Stromal cell of bone marrow (primary cell): ENCODE measurements around the gene FAIM2.
A peak's percentile ranks its signal among the peaks of the same experiment; 100 is the strongest.

Source experiments
- DNase-seq: peaks from one replicate; pipeline ENCODE4 v3.0.0-alpha.2; 2012; ENCODE audit warnings: low read depth

FAIM2 gene

DNA sequence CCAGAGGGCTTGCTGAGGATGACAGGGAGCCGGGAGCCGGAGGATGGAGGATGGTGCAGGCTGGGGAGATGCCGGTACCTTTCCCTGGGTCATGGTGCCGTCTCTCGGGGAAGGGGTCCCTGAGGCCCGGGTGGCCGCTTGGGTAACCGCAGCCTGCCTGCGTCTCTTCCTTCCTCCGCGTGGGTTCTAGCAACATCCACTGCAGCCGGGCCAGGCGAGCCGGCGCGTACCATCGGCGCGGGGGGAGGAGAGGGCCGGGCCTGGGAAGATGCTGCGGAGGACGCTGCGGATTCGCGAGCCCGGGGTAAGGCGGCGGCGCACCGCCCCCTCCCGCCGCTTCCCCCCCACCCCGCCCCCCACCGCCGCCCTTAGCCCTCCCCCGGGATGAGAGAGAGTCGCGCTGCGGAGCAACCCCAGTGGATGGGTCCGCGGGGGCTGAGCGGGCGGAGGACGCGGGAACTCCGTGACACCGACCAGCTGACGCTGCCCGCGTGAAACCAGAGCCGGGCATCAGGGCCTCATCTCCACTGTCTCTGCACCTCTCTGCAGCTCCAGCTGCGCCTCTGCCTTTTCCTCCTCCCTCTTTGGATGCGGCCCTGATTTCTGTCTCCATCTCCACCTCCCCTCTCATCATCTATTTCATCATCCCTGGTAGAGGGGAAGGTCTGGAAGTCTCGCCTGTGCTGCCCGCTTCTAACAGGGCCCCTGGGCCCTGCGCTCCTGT is at the start of gene FAIM2:
Gene FAIM2, minus strand, starts transcription at position 201 of the 724 bp plus-strand sequence. Its CDS starts 108 bp downstream, at position 93.
- peak; percentile 29 for DNase-seq

DNA sequence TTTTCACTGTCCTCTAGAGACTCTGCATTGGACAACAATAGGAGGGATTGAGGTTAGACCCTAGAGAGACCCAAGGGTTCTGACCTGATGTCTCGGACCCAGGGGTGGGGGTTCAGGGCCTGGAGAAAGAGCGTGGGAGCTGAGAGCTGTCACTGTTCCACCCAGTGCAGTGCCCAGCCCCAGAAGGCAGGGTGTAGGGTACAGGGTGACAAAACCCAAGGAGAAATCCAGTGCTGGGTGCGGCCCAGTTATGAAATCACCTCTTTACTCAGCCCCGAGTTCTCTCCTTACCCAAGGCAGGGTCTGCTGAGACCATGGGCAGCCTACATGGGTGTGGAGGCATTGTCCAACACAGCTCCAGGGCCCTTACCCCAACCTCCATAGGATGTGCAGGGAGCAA is 49.5 kb upstream of the FAIM2 start:
- no peak for DNase-seq

DNA sequence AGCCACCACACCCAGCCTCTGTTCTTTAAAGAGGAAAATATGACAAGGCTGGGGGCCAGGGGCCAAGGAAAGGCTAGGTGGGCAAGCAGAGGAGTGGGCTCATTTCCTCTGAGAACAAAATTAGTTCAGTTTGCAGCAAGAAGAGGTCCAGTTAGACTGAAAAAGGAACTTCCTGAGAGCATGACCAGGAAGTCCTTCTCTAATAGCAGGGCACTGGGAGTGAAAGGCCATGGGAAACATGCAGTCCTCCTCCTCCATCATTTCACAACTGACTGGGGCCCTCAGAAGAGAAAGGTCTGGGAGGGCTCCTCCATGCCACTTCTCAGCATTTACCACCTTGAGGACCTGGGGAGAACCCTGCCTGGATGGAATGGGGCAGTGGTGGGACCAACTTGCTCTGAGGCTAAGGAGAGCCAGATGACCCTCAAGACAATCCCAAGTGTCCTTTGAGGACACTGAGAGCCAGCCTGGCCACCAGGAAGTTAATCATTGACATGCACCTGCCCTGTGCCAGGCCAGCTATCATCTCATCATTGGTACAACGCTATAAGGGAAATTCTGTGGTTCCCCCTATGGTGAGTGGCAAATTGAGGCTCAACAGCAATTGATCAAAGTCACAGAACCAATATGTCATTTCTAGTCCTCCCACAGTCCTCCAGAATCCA is 48.8 kb upstream of the FAIM2 start:
- no peak for DNase-seq

DNA sequence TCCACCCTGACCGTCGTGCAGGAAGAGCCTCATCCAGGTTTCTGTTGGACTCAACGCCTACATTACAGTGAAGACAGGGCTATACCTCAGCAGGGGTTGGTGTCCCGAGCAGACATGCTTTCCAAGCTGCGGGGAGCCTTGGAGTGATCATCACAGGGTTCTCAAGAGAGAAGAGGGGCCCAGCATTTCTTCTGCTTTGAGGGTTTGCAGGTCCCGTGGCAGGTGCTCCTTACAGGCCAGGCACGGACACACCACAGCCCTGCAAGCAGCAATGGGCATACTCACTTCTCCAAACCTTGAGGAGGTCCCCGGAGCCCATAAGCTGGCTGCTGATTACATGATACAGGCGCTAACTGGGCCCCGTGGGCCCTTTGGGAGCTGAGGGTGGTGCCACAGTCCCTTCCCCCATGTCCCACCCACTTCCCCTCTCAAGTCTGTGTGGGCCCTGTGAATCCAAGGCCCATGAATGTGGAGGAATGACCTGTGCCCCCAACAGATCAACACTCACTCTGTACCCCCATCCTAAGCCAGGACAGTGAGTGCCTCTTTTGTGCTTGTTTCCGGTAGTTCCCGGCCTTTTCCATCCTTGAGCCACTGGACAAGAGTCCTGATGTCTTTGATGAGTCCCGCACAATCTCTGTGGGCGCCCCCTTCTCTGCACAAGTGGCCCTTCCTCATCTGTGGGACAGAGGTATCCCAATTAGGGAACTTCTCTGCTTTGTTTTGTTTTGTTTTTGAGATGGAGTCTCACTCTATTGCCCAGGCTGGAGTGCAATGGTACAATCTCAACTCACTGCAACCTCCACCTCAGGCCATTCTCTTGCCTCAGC is 47.9 kb upstream of the FAIM2 start:
- no peak for DNase-seq

DNA sequence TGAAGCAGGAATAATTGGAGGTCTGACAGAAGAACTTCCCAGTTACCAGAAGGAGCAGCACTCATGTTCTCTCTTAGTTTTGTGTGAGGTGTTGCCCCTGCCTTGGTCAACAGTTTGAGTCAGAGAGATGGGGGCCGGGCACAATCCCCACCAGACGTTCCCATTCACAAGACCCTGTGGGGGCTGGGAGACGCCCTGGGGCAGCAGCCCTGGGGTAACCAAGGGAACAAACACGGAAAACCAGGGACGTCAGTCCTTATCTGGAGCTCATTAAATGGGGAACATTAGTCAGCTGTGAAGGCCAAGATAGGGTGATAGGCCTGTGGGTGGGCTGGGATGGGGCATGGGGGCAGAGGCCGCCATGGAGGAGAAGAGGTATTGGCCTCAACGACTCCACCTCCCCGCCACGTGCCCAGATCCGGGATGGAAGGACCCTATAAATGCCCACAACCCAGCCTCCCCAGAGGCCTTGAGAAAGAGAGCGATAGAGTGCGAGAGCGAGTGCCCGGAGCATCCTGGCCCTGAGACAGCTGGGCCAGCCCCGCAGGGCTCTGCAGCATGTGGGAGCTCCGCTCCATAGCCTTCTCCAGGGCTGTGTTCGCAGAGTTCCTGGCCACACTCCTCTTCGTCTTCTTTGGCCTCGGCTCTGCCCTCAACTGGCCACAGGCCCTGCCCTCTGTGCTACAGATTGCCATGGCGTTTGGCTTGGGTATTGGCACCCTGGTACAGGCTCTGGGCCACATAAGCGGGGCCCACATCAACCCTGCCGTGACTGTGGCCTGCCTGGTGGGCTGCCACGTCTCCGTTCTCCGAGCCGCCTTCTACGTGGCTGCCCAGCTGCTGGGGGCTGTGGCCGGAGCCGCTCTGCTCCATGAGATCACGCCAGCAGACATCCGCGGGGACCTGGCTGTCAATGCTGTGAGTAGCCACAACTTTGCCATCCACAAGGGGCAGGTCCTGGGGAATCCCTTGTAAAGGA is 46.9 kb upstream of the FAIM2 start, which contains the start of gene AQP2:
Gene AQP2, plus strand, starts transcription at position 465 of the 979 bp plus-strand sequence. Its CDS starts 94 bp downstream, at position 559.
- DNase-seq: no peak

DNA sequence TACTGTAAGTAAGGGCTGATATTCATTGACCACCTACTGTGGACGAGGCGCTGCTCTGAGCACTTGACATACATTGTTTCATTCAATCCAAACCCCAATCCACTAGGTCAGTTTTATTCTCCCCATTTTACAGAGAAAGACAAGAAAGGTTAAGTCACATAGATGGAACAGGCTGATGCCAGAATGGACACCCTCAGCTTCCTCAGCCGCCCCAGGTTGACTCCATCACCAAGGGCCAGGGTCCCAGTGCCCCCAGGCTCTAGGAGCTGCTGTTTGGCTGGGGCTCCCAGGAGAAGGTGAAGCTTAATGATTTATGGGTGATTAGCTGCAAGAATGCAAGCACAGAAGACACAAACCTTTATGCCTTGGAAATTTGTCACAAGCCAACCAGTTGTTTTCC is 46.2 kb upstream of the FAIM2 start:
- no peak for DNase-seq

DNA sequence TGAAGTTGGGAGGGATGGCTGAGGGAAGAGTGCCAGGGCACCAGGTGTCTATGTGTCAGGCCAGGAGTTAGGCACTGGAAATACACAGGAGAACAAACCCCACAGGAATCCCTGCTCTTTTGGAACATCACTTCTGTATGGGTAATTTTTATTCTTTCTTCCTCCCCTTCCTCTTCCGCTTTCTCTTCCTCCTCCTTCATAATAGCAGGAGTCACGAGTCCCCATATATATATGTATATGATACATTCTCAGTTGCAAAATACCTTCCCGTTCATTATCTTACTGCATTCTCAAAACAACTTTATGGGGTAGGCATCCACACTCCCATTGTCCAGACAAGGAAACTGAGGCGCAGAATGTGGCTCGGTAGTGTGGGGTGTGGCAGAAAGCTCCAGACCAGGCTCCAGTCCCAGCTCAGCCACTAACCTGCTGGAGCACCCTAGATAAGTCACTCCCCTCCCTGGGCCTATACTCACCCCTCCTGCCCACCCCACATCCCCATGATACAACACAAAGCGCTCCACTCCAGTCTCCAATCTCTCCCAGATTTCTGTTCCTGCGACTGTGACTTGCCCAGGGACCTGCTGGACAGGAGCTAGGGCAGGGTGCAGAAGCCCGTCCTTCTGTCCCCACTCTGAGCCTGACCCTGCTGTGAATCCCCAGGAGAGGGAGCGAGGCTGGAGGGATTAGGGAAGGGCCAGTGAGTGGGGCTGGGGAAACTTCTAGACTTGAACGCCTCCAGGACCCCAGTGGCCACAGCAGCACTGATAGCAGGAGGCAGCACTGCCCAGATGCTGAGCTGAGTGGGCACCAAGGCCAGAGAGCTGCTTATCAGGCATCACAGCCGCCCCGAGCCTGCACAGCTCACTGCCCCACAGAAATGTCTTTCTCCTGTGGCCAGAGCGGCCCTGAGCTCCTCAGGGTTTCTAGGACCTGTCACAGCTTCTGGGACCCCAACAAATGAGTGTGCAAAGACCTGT is 45.5 kb upstream of the FAIM2 start:
- no peak for DNase-seq

DNA sequence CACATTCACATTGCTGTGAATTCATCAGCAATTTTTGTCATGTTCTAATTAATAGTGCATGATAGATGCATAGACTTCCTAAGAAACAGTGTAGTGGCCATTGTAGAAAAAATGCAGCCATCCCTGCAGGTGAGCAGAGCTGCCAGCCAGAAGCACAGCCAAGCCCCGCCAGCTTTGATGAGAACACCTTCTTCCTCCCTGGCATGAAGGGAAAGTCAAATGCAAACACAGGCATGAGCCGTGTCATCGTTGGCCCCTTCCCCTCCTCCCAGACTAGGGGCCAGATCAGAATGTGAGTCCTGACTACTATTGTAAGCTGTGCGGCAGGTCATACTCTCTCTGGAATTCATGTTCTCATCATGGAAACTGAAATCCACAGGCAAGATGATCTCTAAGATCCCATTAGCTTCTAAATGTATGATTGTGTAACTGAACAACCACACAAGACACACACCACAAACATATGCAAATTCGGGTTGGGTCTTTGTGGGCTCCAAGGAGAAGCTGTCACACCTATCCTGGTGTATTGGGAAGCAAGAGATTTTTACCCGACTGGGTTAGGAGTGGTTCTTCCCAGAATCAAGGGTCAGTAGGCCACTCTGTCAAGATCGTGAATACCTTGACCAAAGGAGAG is 44.0 kb upstream of the FAIM2 start:
- no peak for DNase-seq

DNA sequence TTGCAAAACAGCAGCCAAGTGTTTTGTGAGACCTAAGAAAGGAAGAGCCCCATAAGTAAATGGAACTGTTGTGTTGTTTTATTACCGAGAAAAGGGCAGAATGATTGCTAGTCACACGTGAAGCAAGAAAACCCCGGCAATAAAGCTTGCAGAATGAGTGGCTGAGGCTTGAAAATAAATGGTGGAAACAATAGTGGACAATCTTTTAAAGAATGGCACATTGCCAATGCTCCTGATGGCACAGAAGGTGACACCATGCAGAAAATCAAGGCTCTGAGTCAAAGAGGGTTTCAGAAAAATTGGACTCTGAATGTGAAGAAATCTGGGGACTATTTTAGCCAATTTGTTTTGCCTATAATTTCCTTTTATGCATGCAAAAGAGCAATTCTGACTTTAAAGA is 42.8 kb upstream of the FAIM2 start:
- no peak for DNase-seq

DNA sequence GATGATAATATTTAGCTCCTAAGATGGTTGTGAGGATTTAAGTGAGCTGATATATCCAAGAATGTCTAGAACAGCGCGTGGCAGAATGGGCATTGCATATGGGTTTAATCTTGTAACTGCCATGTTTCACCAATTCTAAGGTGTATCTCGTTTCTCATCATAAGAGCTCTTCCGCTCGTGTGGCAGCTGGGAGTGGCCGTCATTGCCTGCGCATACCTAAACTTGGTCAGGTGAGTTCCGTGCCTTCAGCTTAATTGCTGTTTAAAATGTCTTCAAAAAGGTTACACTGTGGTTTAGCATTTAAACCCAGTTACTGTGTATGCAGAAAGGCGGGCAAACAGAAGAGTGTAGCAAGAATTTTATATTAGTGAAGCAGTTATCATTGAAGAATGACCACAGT is 42.4 kb upstream of the FAIM2 start:
- no peak for DNase-seq

DNA sequence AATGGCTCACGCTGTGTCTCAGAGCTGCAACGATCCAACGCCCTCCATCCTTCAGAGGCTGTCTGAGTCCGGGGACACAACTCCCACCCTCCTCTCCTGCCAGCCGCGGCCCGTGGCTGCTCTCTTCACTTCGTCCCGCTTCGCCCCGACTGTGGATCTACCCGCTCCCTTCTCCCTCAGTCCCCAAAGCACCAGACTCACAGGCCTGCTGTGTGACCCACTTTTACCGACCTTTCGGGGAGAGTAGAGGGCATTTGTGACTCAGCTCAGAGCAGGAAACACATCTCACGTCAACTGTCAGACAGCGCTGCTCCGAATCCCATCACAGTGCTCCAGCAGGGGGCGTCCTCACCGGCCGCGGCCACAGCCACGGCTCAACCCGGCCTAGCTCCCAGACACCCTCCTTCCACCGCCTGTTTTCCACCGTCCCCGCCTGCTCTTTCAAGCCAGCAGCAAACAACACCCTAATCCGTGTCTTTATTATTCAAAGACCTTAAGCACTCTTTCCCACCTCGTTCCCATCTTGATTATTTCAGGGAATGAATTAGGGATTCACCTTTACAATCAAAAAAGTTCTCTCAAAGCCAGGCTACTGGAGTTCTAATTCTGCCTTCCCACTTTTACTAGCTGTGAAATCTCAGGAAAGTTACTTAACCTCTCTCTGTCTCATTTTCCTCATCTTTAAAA is 41.8 kb upstream of the FAIM2 start:
- peak; percentile 75 for DNase-seq

DNA sequence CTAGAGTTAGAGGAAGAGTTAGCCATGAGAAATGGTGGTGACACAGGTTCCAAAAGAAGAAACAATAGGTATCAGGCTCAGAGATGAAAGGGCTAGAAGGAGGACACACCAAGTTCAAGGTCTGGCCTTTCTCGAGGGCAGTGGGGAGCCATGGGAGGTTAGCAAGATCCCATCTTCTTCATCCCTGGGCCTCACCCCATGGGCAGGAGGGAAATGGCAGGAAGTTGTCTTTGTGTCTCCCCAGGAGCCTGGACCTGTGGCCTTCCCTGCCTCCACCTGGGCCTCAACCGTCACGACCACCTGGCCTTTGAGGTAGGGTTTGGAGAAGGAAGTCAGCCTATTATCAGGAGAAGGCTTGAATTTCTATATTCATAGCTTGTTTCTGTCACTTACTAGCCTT is 41.0 kb upstream of the FAIM2 start:
- DNase-seq: no peak

DNA sequence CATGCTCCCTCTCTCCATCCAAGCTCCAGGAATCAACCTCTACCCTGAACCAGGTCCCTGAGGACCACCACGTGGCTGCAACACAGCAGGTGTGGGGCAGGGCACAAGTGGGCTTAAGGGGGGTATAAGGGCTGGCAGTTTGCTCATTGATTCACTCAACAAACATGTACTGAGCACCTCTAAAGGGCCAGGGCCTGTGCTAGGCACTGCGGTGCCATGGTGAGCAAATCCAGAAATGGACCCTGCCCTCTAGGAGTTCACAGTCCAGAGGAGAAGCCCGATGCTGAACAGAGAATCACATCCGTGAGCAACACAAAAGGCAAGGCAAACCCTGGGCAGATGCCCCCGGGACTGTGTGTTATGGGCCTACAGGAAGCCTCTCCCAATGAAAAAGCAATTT is 40.3 kb upstream of the FAIM2 start:
- DNase-seq: no peak

DNA sequence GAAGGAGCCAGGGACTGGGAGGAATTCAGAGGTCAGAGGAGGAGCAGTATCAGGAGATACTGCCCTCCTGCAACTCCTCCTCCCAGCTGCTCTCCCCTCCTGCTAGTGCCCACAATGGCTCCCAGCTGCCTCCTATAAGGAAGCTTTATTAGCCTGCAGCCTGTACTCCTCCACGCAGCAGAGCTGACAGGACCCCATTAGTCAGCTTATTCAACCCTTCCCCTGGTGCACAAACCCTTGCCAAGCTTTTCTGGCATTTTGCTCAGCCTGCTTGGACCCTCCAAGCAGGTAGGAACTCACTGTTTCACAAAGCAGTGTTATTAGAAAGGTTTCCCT is 39.9 kb upstream of the FAIM2 start:
- no peak for DNase-seq

DNA sequence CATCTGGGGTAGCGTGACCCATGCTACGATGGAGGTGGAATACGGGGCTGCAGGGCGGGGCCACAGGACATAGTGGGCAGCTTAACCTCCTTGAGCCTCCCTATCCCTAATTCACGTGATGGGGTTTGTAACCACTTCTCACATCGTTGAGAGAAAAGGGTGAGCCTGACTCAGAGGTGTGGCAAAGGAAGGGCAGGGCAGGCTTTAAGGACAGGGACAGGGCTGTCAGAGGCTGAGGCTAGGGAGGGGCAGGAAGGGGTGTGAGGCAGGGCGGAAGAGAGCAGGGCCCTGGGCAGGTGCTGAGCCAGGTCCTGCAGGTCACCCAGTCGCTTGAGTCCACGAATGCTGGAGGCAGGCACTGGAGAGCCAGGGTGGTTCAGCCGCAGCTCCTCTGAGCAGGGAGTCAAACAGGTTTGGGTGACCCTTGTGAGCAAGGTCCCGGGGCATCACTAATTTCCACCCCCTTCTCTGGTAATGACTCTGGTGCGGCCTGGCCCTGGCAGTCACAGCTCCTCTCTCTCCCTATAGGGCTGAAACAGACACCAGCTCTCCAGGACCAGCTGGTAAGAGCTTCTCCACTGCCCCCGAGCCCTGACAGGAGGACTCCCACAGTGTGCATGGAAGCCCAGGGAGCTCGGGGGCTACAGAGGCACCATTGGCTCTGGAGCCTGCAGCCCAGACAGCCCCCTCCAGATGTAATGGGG is 39.4 kb upstream of the FAIM2 start:
- no peak for DNase-seq

DNA sequence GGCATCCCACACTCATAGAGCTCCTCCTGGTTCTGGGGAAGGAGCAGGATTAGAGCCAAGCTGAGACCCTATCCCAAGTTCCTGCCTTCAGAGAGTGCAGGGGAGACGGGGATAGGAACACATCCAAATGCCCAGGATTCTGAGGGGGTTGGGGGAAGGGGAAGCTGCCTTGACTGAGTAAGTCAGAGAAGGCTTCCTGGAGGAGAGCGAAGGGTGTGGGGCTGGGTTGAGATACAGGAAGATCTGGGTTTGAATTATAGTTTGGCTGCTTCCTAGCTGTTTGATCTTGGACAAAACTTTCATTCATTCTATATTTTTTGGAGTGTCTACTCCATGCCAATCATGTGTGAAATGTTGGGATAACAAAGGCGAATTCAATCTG is 38.8 kb upstream of the FAIM2 start:
- DNase-seq: no peak

DNA sequence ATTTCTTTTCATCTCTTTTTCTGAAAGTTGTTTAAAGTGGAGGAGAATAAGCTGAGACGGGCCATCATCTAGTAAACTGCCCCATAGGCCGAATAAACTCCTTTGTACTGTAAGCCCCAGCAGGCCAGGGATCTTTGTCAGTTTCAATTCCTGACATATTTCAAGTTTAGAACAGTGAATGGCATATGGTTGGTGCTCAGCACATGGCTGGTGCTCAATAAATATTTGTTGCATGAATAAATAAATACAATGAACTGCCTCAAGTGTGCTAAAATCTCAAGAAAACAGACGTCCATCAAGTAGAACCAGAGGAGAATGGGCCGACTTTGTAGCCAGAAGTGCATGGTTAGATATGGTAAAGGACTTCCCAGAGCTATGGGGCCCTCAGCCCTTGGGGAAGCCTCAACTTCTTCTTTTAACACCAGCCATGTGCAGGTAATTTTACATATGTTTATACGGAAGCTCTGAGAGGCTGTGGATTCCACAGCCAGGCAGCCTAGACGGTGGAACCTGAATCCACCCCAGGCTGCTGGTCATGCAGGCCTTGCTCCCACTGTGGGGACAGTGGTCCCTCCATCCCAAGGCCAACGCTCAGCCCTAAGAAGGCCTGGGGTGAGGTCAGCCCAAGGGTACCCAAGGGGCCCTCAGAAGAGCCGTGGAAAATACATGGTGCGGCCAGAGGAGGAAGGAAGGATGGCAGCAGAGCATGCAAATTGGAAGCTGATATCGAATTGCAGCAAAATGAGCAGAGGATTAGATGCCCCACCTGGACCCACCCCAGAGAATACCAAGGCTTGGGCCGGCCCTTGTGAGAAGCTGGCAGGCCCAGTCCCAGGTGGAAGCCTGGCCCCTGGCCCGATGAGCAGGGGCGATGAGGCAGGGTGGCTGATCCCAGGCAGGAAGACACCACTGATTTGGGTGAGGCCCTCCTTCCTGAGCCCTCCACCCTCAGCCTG is 38.1 kb upstream of the FAIM2 start:
- DNase-seq: no peak

DNA sequence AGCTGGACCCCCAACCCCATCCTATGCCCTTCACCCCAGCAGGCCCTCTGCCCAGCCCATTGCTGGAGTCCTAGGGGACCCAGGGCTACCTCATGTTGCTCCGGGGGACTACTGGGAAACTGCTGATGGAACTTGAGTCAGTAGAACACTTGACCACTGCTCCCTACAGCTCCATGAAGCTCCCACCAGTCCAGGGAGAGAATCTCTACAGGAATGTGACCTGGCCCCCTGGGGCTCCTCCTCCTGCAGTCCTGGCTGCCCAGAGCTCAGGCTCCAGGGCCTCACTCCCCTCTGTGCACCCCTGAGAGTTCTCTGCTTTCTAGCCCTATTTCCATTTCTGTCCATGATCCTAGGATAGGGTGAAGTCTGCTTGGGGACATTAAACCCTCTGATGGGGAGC is 36.0 kb upstream of the FAIM2 start:
- DNase-seq: no peak
